Measurements from ENCODE around the gene BMPER. TPM values are rescaled to one million over a fixed set of nuclear protein-coding genes. Genes with fewer than 3 reads are reported as not detected.
A peak's percentile ranks its signal among the peaks of the same experiment; 100 is the strongest.

BMPER gene
- total RNA-seq, 4 donors from 2014 or later: 3.1 to 33.3 (median 8.0) TPM

- Histone ChIP-seq H3K4me1 (peaks cover 0 to 9% (median 0%) of the 10 kb centered on the region in 4 donors), H3K9me3 (no peaks in the 10 kb centered on the region), H3K4me3 (no peak overlapping the region), H3K27ac (no peak overlapping the region), H3K36me3 (no peaks in the 10 kb centered on the region), H3K27me3 (no peaks in the 10 kb centered on the region)
- no peak for DNase-seq (ENCODE audit: low spot score in 2 of 2)
- no peak for TF ChIP-seq EP300 (IDR thresholded peaks at IDR 0.05)
Observed at GRCh38 chr7:33919449-33919848, 14.1 kb downstream of the BMPER start.

GRCh38 chr7:33921216-33921938, 16.0 kb downstream of the BMPER start:
- no peak for TF ChIP-seq CTCF (IDR thresholded peaks at IDR 0.05)
- TF ChIP-seq EP300 (IDR thresholded peaks at IDR 0.05): peak in 1 of 2 donors; percentile 71
- DNase-seq (ENCODE audit: low spot score in 2 of 2): peak; percentile 51 to 54
- no peak overlapping the region for H3K4me3 ChIP-seq
- H3K36me3 ChIP-seq: no peaks in the 10 kb centered on the region
- peak overlapping the region in 2 of 4 donors; percentile 7 to 45 for H3K27ac ChIP-seq
- 76 to 81% methylated on average over 17 of the region's 17 CpGs for WGBS, 2 donors
- H3K27me3 ChIP-seq: no peaks in the 10 kb centered on the region
- peaks cover 0 to 9% (median 0%) of the 10 kb centered on the region in 4 donors for H3K4me1 ChIP-seq
- H3K9me3 ChIP-seq: no peaks in the 10 kb centered on the region

- Histone ChIP-seq H3K27me3 (no peaks in the 10 kb centered on the region), H3K27ac (peak overlapping the region in 3 of 4 donors; percentile 19 to 43 (median 37))
- peak; percentile 51 to 69 for DNase-seq (ENCODE audit: low spot score in 2 of 2)
Observed at GRCh38 chr7:33922820-33923219, 17.5 kb downstream of the BMPER start.

GRCh38 chr7:33923440-33924229, 18.3 kb downstream of the BMPER start:
- Histone ChIP-seq H3K36me3 (no peaks in the 10 kb centered on the region), H3K4me3 (no peak overlapping the region), H3K4me1 (peaks cover 0 to 9% (median 0%) of the 10 kb centered on the region in 4 donors), H3K9me3 (no peaks in the 10 kb centered on the region), H3K27me3 (no peaks in the 10 kb centered on the region), H3K27ac (peak overlapping the region in 3 of 4 donors; percentile 37 to 38 (median 37))
- 93% methylated on average over 5 of the region's 5 CpGs for WGBS, 2 donors
- no peak for DNase-seq (ENCODE audit: low spot score in 2 of 2)
- TF ChIP-seq POLR2A (IDR thresholded peaks at IDR 0.05) (no peak), EP300 (IDR thresholded peaks at IDR 0.05) (no peak), CTCF (IDR thresholded peaks at IDR 0.05) (no peak)

More at GRCh38 chr7:33922820-33923219, 17.5 kb downstream of the BMPER start:
- Histone ChIP-seq H3K36me3 (no peaks in the 10 kb centered on the region), H3K9me3 (no peaks in the 10 kb centered on the region), H3K4me1 (peaks cover 0 to 9% (median 0%) of the 10 kb centered on the region in 4 donors), H3K4me3 (no peak overlapping the region)
- 70 to 75% methylated on average over 2 of the region's 2 CpGs for WGBS, 2 donors
- no peak for TF ChIP-seq POLR2A (IDR thresholded peaks at IDR 0.05)
- peak in 1 of 2 donors; percentile 82 for TF ChIP-seq EP300 (IDR thresholded peaks at IDR 0.05)
- TF ChIP-seq CTCF (IDR thresholded peaks at IDR 0.05): no peak

- TF ChIP-seq POLR2A (IDR thresholded peaks at IDR 0.05) (no peak), EP300 (IDR thresholded peaks at IDR 0.05) (no peak), CTCF (IDR thresholded peaks at IDR 0.05) (no peak)
- Histone ChIP-seq H3K9me3 (no peaks in the 10 kb centered on the region), H3K4me3 (no peak overlapping the region), H3K27ac (no peak overlapping the region), H3K36me3 (no peaks in the 10 kb centered on the region), H3K27me3 (no peaks in the 10 kb centered on the region), H3K4me1 (peaks cover 0 to 9% (median 0%) of the 10 kb centered on the region in 4 donors)
- 84 to 96% methylated on average over 3 of the region's 3 CpGs for WGBS, 2 donors
- DNase-seq (ENCODE audit: low spot score in 2 of 2): no peak
Observed at GRCh38 chr7:33926535-33926934, 21.2 kb downstream of the BMPER start.

All from tibial nerve (tissue), 4 donors.